Measurements from ENCODE around the gene HOXD10.

HOXD10 gene

DNA sequence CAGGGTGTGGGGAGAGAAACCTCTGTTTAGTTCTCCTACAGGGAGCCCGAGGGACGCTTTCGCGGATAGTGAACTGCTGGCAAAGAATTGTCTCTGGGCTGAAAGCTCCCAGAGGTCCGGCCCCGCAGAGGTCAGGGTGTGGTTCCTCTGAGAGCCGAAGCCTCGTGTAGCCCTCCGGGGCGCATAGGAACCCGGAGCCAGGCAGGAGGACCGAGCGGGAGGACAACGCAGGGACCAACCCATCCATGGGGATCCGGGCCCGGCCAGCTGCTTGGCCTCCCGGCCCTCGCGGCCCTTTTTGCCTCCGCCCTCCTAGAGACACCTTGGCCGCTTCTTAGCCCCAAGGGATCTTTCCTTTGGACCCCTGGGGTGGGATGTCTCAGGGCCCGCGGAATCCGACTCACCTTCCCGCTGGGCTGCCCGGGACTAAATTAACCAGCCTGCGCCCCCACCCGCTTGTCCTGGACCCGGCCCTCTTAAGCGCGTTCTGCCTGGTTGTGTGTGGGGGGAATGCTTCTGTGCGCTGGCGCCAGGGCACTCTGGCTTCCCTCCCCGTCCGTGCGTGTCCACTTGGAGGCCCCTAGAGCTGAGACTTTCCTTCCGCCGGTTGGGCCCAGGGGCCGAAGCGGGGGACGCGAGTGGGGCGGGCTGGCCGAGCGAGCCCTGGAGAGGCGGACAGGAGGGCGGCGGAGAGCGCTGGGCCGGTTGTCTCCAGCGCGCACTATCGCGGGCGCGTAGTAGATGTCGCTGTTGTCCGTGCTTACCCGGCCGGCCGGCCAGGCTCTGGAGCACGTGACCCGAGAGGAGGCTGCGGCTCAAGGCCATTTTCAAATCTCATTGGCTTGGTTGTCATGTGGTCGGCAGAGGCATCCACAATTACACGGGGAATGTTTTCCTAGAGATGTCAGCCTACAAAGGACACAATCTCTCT, at the start of gene HOXD10:
Gene HOXD10, plus strand, starts transcription at position 896 of the 931 bp plus-strand sequence. CDS start 56 bp downstream, outside the sequence.
- DNase-seq = no peak

DNA sequence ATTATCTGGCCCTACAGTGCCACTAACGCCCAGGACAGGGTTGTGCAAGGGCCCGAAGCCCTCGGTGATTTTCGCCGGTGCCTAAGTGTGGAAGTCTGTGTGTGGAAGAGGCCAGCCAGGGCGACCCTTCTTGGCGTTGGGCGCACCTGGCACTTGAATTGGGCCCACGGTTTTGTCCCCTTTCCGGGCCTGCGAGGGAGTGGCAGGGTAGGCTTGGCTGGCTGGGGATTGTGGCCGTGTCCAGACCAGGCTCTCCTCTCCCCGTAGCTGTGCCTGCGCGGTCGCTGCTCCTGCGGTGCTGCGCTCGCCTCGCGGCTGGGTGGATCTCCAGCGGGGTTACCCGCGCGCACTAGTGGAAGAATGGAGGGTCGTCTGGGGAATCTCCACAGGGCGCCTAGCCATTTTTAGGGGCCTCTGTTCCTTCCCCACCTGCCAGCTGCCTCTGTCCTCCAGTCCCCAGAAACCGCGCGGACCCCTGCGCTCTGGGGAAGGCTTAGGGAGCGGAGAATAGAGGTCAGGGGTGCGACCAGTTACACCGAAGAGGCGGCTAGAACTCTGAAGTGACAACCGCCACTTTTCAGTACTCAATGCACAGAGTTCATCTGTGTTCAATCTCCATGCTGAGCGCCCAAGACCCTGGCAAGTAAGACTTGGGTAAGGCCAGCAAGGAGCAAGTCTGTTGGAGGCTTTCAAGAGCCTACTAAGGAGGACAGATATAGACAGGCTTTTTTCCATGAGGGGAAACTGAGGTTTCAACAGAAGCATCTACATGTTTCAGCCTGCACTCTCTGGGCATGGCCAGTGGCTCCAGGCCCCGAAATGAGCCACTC, 48.8 kb upstream of the HOXD10 start:
- no peak for DNase-seq

DNA sequence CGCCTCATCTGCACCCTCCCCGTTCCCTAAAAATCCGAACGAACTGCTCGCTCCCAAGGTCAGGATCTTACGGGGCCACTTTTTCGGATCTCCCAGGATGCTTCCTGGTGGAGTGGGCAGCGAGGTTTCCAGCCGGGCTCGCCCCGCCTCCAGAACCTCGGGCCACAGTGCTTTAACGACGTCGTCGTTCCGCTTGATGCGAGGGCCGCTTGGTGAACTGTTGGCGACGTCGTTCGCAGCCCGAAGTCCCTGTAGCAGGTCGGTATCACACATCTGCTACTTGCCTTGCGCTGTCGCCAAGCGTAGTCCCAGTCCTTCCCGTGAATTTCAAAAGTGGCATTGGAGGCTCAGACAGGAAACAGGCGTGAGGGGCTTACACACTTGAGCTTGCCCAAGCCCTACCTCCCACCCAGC, 48.2 kb upstream of the HOXD10 start:
- DNase-seq = no peak

DNA sequence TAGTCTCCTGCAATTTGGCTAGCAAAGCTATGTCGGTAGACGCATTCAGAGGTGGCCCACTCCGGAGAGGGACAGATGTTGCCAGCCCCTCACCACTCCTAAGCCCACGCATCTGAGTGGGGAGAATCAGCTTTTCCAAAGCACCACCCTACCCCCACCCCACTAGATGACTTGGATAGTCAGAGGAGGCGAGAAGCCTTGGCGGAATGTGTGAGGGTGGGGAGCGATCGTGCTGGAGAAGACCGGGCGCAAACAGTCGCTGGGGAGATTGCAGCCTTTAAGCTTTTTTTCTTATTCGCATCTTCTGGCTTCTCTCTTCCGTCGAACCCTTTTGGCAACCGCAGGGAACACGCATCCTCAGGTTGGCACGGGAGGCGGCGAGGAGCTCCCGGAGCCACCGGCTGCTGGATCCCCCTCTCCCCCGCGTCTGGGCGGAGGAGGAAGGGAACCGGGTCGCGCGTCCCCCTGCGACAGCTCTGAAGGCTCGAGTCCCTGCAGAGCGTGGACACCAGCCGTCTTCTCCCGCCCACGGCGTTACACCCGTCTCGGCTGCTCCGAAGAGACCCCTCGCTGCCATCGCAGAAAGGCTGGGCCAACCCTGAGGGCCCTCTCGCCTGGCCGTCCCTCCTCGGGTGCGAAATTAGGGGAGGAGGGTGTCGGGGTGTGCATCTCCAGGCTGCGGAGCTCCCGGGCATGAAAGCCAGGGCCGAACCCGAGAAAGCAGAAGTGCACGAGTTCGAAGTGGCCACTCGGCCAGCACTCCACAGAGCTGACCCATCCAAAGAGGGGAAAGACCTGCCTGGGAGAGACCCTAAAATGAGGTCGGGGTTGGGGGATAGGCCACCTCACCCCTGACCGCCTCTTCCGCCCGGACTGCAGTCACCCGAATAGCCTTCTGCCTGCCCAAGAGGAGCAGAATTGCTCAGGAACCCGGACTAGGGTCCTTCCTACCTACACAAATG, 45.0 kb upstream of the HOXD10 start:
- no peak for DNase-seq

DNA sequence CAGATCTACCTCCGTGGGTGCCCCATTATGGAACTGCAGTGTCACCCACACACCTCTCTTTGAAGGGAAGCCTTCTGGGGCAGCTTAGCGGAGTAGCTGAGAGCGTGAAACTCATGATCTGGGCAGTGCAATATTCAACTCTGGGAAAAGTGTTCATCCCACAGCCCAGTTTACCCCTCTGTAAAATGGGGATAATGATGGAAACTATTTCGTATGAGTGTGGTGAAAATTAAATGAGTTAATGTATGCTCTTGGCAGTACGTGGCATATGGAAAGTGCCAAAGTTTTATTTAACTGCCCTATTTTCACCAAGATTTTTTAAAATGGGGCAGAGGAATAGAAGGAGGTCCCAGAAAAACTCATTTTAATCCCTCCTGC, 44.3 kb upstream of the HOXD10 start:
- no peak for DNase-seq

DNA sequence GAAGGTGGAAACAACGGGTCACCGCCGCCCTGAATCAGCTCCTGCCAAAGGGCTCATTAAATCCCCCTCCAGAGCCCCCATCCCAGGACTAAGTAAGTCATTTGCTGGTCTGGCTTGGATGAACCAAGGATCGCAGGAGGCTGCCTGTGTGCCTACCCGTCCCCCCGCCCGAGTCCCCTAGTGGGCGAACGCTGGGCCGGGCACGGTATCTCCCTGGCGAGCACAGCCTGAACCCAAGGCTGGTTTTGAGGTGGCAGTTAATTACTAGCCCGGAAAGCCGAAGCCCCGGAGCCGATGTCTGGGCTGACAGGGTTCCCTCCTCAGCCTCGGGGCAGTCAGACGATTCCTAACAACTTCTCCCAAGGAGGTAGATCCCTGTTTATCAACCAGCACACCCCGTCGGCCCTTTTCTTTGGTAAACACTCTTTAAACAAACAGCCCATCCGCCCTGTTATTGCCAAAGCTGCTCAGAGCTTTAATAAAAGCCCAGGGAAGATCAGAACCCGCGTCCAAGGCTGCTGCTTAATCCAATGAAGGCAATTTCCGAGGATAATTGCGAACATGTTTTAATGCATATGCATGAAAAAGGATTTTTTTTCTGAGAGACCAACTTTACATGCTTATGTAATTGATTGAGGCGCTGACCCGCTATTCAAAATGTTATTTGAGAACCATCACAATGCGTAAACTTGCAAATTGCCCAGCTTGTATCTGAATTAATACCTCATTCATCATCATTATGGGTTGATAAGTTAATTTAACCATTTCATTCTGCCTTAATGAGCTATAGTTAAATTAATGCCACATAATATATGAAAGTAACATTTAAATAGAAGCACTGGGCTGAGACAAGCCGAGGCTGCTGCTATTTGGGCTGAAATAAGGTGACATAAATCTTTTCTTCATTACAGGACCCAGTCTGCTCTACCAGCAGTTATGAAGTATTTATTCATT, 43.4 kb upstream of the HOXD10 start:
- DNase-seq = no peak

DNA sequence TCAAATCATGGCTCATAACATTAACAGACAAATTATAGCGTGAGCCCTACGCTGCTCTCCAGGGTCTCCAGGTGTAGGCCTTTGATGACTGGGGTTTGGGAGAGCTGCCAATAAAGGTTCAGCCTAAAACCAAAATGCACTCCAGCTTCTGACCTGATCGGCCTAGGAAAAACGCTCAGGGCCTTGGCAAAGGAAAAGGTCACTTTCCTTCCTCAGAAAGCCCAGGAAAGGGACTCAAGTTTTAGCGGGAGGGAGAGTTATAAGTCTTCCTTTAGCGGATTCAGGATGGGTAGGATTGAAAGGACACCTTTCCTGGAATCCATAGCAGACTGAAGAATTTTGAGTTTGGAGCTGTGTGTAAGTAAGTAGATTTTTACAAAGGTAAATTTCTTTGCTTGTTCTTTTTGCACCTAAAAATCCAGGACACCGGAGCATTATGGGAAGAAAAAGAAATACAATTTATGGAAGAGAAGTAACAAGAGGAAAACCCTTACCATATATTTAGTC, 41.6 kb upstream of the HOXD10 start:
- DNase-seq = no peak

DNA sequence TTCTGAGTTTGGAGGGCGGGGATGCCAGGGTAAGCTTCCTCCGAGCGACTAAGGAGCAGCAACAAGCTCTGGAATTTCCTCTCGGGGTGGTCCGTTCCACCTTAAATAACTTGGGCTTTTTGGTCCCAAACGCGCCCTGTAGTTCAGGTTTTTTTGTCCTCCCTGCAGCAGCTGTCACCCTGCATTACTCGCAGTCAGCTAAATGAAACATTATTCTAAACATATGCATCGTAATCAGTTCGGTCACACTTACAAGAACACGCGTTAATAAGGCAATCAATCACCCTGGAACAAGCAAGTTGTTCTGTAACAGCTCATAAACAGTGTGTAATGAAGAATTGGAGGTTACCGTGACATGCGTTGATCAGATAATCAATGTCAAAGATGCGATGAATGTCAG, 41.1 kb upstream of the HOXD10 start:
- DNase-seq = no peak

DNA sequence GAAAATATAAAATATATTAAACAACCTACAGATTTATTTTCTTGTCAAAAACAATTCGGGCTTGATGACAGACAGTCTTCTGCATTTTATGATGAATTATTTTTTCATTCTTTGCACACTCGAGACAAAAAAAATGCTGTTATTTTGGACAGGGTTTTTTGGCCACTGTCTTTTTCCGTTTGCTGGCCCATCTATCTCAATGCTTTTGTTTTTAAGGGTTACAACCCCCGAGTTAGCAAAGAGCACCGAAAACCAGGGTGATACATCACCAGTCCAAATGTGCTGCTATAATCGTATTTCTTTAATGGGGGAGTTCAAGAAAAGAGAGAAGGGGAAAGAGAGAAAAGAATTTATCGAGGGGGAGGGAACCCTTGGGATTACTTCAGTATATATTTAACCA, 40.5 kb upstream of the HOXD10 start:
- DNase-seq = no peak

DNA sequence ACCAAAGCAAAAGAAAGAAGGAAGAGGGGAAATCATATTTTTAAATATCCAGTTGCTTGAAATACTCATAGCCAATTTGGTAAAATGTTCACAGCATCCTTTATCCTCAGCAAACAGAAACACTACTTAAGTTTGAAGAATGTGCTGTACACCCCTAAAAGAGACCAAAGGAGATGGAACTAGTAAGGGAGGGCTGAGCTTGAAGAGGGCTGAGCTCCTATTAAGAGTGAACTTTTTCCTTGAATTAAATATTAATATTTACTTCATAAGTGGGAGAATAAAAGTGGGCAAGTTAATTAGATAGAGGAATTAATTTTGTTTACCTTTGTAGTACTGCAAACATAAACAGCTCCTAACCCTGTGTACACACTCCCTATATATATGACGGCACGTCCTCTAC, 39.8 kb upstream of the HOXD10 start:
- DNase-seq = no peak

DNA sequence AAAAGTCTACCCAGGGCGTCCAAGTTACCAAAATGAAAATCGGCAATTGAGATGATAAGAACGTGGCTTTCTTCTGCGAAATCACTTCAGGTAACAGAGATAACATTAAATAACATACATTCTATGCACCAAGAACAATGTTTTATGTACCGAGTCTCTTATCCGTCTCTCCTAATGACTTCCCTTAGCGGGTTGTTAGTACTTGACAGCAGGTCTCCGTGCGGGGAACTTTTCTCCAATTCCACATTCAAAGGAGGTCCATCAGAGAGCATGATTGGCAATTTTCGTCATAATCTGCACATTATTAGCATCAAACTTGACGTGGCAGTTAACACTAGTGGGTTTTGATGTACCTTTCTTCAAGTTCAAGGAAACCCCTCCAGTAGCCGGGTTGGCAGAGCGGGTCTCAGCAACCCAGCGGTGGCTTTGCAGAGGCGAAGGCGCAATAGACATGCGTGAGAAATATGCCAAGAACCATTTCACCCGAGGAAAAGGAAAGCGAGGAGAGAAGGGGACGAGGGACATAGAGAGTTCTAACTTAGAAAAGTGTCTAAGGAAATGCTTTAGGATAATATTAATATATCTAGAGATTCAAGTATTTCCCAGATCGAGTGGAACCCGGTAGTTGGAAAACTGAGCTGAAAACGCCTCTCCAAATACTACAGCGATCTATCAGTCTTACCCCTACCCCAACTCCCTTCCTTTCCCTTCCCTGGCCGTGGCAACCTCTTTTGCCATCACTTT, 37.9 kb upstream of the HOXD10 start:
- DNase-seq = no peak

DNA sequence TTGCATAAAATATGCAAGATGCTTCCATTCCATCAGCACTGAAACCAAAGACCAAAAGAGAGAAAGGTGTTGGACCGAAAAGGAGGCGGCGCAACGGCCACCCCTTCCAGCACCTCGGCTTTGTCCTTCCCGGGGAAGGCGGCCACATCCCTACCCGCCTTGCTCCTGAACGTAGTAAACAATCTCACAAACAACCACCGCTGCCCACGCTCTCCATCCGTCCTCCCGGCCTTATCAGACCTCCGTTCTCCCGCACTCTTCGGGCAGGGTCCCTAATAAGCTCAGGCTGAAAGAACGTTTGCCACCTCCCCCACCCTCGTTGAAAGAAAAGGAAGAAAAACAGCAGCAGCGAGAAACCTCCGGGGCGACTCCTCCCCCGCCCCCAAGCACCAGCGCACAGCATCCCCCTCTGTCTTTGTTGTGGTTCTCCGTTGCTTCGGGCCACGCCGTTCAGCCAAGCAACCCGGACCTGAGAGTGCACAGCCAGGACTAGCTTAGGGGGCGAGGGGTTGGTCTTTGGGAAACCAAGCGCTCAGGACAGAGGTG, 37.2 kb upstream of the HOXD10 start:
- no peak for DNase-seq

DNA sequence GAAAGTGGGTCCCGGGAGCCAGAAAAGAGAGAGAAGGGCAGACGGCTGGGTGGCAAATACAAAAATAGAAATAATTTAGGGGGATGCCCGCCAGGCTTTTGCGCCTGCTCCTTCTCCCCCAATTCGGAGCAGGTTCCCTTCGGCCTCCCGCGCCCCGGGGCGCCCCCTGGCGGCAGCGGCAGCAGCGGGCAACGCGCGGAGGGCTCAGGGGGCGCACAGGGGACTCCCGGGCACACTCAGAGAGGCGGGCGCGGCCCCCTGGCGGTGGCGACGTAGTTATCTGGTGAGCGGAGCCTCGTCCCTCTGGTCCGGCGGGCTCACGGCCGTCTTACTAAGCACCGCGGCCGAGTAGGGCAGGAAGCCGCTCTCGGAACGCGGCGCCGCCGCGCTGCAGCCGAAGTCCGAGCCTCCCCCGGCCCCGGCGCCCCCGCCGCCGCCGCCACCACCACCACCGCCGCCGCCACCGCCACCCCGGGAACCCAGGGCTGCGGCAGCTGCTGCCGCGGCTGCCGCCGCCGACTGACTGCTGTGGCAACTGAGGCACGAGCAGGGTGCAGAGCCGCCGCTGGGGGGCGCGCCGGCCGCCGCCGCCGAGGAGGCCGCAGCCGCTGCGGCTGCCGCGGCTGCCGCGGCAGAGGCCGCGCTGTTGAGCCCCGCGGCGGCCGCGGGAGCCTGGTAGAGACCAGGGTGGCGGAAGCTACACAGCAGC, 36.6 kb upstream of the HOXD10 start:
- no peak for DNase-seq

DNA sequence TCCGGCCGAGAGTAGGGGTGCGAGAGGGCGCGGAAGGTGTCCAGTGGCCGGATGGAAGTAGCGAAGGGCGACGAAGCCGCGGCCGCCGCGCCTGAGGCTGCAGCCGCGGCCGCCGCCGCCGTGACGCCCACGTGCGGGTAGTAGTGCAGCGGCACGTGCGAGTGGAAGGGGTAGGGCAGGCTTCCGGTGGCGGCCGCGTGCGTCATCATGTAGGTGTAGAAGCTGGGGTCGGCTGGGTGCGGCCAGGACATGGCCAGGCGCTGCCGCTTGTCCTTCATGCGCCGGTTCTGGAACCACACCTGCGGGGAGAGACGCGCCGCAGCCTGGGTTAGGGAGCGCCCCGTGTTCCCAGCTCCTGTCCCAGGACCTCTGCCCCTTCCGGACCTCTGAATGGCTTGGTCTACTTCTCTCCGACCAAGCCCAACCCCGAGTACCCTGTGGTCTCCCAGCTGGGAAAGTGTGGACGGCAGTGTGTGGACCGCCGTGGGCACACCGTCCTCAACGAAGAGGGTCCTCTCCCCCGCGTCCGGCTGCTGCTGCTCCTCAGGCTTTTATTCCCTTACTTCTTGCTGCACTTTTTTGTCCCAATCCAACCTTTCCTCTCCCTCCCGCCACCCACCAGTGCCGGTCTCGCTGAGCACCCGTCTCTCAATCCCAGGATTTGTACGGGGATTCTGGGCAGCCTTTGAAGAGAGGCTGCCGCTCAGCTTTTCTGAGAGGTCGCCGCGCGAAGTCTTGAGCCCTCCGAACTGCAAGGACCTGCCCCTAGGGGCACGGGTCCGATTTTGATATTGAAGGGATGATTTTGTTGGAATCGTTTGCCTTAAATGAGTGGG, 35.8 kb upstream of the HOXD10 start:
- no peak for DNase-seq

DNA sequence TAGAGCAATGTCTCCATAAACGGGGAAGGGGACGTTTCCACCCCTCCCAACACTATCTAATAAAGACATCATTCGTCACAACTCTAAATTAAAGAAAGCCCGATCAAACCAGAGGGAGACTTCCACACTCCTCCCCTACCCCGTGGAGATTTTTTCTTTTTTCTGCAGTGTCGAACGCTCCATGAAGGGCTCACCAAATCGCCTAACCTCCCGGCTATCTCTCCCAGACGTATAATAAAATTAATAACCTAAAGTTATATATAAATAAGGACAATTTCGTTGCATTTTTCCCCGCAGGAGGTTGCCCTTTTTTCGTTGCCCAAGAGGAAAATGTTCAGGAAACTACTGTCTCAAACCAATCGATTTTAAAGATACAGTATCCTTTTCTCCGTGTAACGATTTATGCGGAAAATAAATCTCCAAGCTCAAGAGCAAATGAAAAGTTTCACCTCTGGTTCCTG, 35.2 kb upstream of the HOXD10 start:
- DNase-seq = no peak

DNA sequence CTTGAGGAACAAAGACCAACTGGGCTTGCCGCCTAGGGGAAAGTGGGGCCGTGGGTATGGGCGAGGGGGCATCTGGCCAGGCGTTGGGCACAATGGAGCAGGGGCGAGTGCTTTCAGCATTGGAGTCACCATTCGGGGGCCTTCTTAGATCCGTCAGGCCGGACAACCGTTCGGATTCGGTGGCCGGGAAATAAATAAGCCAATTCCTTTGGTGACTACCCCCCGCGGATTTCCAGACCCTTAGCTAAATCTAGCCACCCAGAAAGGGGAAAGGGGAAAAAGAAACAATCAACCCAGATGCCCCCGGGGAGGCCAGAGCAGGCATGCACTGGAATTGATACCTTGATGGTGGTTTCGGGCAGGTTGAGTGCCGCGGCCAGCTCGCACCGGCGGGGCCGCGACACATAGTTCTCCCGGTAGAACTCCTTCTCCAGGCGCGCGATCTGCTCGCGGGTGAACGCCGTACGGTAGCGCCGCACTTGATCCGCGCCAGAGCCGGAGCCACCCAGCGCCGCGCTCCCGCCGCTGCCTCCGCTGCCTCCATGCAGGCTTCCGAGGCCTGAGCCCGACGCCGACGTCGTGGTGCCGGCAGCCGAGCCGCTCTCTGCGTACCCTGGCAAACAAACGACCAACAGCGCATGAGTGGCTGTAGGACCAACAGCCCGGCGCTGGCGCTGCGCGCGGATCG, 34.6 kb upstream of the HOXD10 start:
- DNase-seq = no peak

DNA sequence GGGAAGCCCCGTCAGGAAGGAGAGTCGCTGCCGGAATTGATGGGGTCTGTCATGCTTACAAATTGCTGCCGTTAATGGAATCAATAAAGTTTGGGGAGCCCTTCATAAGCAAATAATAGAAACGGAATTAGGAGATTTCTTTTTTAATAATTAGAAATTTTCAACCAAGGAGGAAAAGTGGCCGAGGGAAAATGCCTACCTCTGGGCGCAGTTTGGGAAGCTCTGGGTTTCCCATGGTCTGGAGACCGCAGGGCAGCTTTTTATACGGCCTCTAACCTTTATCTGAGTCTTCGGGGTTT, 34.1 kb upstream of the HOXD10 start:
- DNase-seq = no peak

All from stimulated activated CD4-positive, alpha-beta T cell treated with anti-CD3 and anti-CD28 coated beads, Interleukin-4, amount 100 ng/mL, for 24 hours (primary cell).